NCI-H1417 (cell line): ENCODE data around the gene REL.
"Not testable (repeated sequence)": the region's sequence is repeated elsewhere in the genome, so short reads cannot be mapped to it uniquely, and the experiment has no call there.

ENCODE experiments used
- DNase-seq, 3 experiments: peaks; one replicate each; lab custom pipeline; 2025; lab: John Stamatoyannopoulos, UW

Gene REL

GRCh38 chr2:60881047-60881932 is at the start of gene REL:
REL (plus strand) TSS chr2:60881574; CDS start chr2:60881841, 267 bp downstream.
- DNase-seq, result peak; percentile 93 to 95 (median 93)

- DNase-seq, result no peak
These were observed 49.5 kb upstream of the REL start for GRCh38 chr2:60831921-60832320.

GRCh38 chr2:60832621-60833020 is 48.8 kb upstream of the REL start:
- DNase-seq, result no peak

- no peak for DNase-seq
These were observed 47.1 kb upstream of the REL start for GRCh38 chr2:60834270-60834717.

GRCh38 chr2:60836491-60836890 is 44.9 kb upstream of the REL start:
- DNase-seq, result no peak

GRCh38 chr2:60837123-60837522 is 44.3 kb upstream of the REL start:
- no peak for DNase-seq

GRCh38 chr2:60838481-60838880 is 42.9 kb upstream of the REL start:
- DNase-seq, result no peak

GRCh38 chr2:60839126-60839813 is 42.1 kb upstream of the REL start:
- no peak for DNase-seq

- peak in 1 of 3 experiments; percentile 50 for DNase-seq
These were observed 40.5 kb upstream of the REL start for GRCh38 chr2:60840880-60841279.

GRCh38 chr2:60843006-60843405 is 38.4 kb upstream of the REL start:
- no peak for DNase-seq

GRCh38 chr2:60844105-60844504 is 37.3 kb upstream of the REL start:
- DNase-seq, result no peak

GRCh38 chr2:60847854-60848253 is 33.5 kb upstream of the REL start:
- DNase-seq, result no peak

GRCh38 chr2:60849187-60849586 is 32.2 kb upstream of the REL start:
- no peak for DNase-seq

- no peak for DNase-seq
These were observed 29.0 kb upstream of the REL start for GRCh38 chr2:60852282-60852860.

- DNase-seq, result no peak
These were observed 27.8 kb upstream of the REL start for GRCh38 chr2:60853531-60853930.

GRCh38 chr2:60855989-60856669 is 25.2 kb upstream of the REL start:
- DNase-seq, result no peak

GRCh38 chr2:60857056-60857455 is 24.3 kb upstream of the REL start:
- no peak for DNase-seq

- DNase-seq, result no peak
These were observed 22.5 kb upstream of the REL start for GRCh38 chr2:60858897-60859311.

GRCh38 chr2:60861736-60862135 is 19.6 kb upstream of the REL start:
- DNase-seq, result no peak

GRCh38 chr2:60862642-60863041 is 18.7 kb upstream of the REL start:
- DNase-seq, result no peak

GRCh38 chr2:60865361-60865760 is 16.0 kb upstream of the REL start:
- not testable (repeated sequence) for DNase-seq

- peak in 2 of 3 experiments; percentile 51 to 85 for DNase-seq
These were observed 14.4 kb upstream of the REL start for GRCh38 chr2:60867007-60867406.
